GM12801 (cell line): ENCODE results near the gene SHQ1.

Source experiments
- CTCF ChIP-seq: IDR thresholded peaks from one replicate; pipeline ENCODE4 v1.5.1; 2011; ENCODE audit warnings: control low read depth; ENCODE audit not compliant: insufficient read length; ENCODE audit errors: extremely low read depth

SHQ1 gene

GRCh38 chr3:72761410-72761809 lies 86.8 kb downstream of the SHQ1 start:
- TF ChIP-seq CTCF = no peak

- no peak for TF ChIP-seq CTCF
Measured at GRCh38 chr3:72760225-72760624, 88.0 kb downstream of the SHQ1 start.

- TF ChIP-seq CTCF = no peak
Measured at GRCh38 chr3:72756900-72757299, 91.3 kb downstream of the SHQ1 start.

- no peak for TF ChIP-seq CTCF
Measured at GRCh38 chr3:72754582-72754981, 93.7 kb downstream of the SHQ1 start.

- no peak for TF ChIP-seq CTCF
Measured at GRCh38 chr3:72753495-72753894, 94.8 kb downstream of the SHQ1 start.

- TF ChIP-seq CTCF = no peak
Measured at GRCh38 chr3:72750405-72750965, 97.8 kb downstream of the SHQ1 start.

GRCh38 chr3:72748659-72749058 lies 99.6 kb downstream of the SHQ1 start:
- TF ChIP-seq CTCF = no peak
